HCT116 (cell line): ENCODE results near the gene PRR14. TPM values are rescaled to one million over a fixed set of nuclear protein-coding genes. Genes with fewer than 3 reads are reported as not detected.
"Not testable (repeated sequence)": the region's sequence is repeated elsewhere in the genome, so short reads cannot be mapped to it uniquely, and the experiment has no call there.

ENCODE experiments used
- ATAC-seq: fragments of 200-7000 bp; cut with Tn5 transposase; 2 replicates; pipeline ENCODE4 v1.9.1; 2020; ENCODE audit warnings: mild to moderate bottlenecking, moderate library complexity
- BruUV-seq: library from RNA; stranded (reverse); fragments of 400-500 nt; replicated peaks from 2 replicates; lab custom pipeline; 2021; lab: Mats Ljungman, UMichigan
- CTCF ChIA-PET: fragments of 300-600 bp; sonication (Branson Sonifier 250); formaldehyde crosslinking; loops from one replicate; lab custom pipeline; 2021; ENCODE audit warnings: antibody characterized with exemption; lab: Charles Lee
- POLR2A ChIA-PET: fragments of 300-600, 350-600 bp; sonication (Branson Sonifier 250); formaldehyde crosslinking; loops from one replicate; lab custom pipeline; 2021; ENCODE audit warnings: antibody characterized with exemption; lab: Charles Lee
- RAD21 ChIA-PET, 2 experiments: fragments of 300-600 bp; sonication (Branson Sonifier 250); formaldehyde crosslinking; loops; one replicate each; lab custom pipeline; 2023; ENCODE audit warnings: low total read pairs in 2 of 2; ENCODE audit not compliant: uncharacterized antibody in 2 of 2, unreplicated experiment in 2 of 2, low non-redundant PET in 1 of 2; lab: Charles Lee
- DNase-seq: peaks from one replicate; pipeline ENCODE4 v3.0.0-alpha.2; 2010; ENCODE audit warnings: low read depth, low spot score
- H2AFZ ChIP-seq: fragments of 200-600 bp; shearing (Covaris generic), sonication (generic); 2 replicates; pipeline ENCODE4 v1.6.1; 2017; ENCODE audit warnings: low read depth, mixed run types, mixed read lengths, antibody characterized with exemption, low read length; ENCODE audit not compliant: poor library complexity, severe bottlenecking
- H3K27ac ChIP-seq: 2 replicates; pipeline ENCODE4 v1.5.1; 2012; ENCODE audit warnings: low read depth, low read length
- H3K27me3 ChIP-seq: fragments of 200-600 bp; sonication (generic); 2 replicates; pipeline ENCODE4 v1.6.1; 2016; ENCODE audit warnings: mixed run types, low read length, mixed read lengths; ENCODE audit not compliant: insufficient read depth
- H3K36me3 ChIP-seq, 2 experiments: fragments of 200-500 bp in 1 of 2; fragments of 200-600 bp in 1 of 2; sonication (Bioruptor generic) in 1 of 2; sonication (generic) in 1 of 2; 2 replicates each; pipeline versions ENCODE4 v1.5.1 to v1.6.1; 2014 to 2016; ENCODE audit warnings: low read length in 2 of 2, inconsistent platforms in 1 of 2, mixed read lengths in 1 of 2, mixed run types in 1 of 2; ENCODE audit not compliant: insufficient read depth in 2 of 2, control insufficient read depth in 1 of 2
- H3K4me1 ChIP-seq, 2 experiments: fragments of 200-600 bp in 1 of 2; sonication (generic) in 1 of 2; 2 replicates each; pipeline versions ENCODE4 v1.5.1 to v1.6.1; 2012 to 2017; ENCODE audit warnings: low read length in 2 of 2, inconsistent platforms in 1 of 2, mild to moderate bottlenecking in 1 of 2, mixed read lengths in 1 of 2, mixed run types in 1 of 2, moderate library complexity in 1 of 2; ENCODE audit not compliant: insufficient read depth in 2 of 2, control insufficient read depth in 1 of 2
- H3K4me2 ChIP-seq: fragments of 200-600 bp; sonication (generic); 2 replicates; pipeline ENCODE4 v1.6.1; 2017; ENCODE audit warnings: mixed run types, low read length, mixed read lengths
- H3K4me3 ChIP-seq, 2 experiments: fragments of 200-600 bp in 1 of 2; sonication (generic) in 1 of 2; replicated peaks in 1 of 2; 2 replicates each; pipeline ENCODE4 v1.5.1; 2011 to 2016; ENCODE audit warnings: low read length in 2 of 2, control low read depth in 1 of 2, low read depth in 1 of 2, mild to moderate bottlenecking in 1 of 2, mixed read lengths in 1 of 2, mixed run types in 1 of 2
- H3K79me2 ChIP-seq: fragments of 200-600 bp; sonication (generic); 2 replicates; pipeline ENCODE4 v1.6.1; 2017; ENCODE audit warnings: mild to moderate bottlenecking, mixed run types, low read length, moderate library complexity, mixed read lengths; ENCODE audit not compliant: insufficient read depth
- H3K9ac ChIP-seq: fragments of 200-600 bp; sonication (generic); 2 replicates; pipeline ENCODE4 v1.6.1; 2016; ENCODE audit warnings: low read length, mixed read lengths
- H3K9me2 ChIP-seq: fragments of 200-600 bp; sonication (generic), shearing (Covaris generic); 2 replicates; pipeline ENCODE4 v1.6.1; 2017; ENCODE audit warnings: mixed run types, mild to moderate bottlenecking, moderate library complexity; ENCODE audit not compliant: insufficient read depth
- H3K9me3 ChIP-seq, 2 experiments: fragments of 200-500 bp in 1 of 2; fragments of 200-600 bp in 1 of 2; sonication (Bioruptor generic) in 1 of 2; sonication (generic) in 1 of 2; 2 replicates each; pipeline ENCODE4 v1.6.1; 2014 to 2017; ENCODE audit warnings: low read length in 2 of 2, mixed read lengths in 2 of 2, inconsistent platforms in 1 of 2, low read depth in 1 of 2, mild to moderate bottlenecking in 1 of 2, mixed run types in 1 of 2, moderate library complexity in 1 of 2; ENCODE audit not compliant: control insufficient read depth in 1 of 2, insufficient read depth in 1 of 2
- H4K20me1 ChIP-seq: fragments of 200-600 bp; sonication (generic), shearing (Covaris generic); 2 replicates; pipeline ENCODE4 v1.6.1; 2017; ENCODE audit warnings: mixed run types, mild to moderate bottlenecking, moderate library complexity; ENCODE audit not compliant: insufficient read depth
- CEBPB ChIP-seq: IDR thresholded peaks from 2 replicates; pipeline ENCODE4 v1.6.1; 2012; ENCODE audit warnings: low read depth
- EGR1 ChIP-seq: IDR thresholded peaks from 2 replicates; pipeline ENCODE4 v1.6.1; 2012; ENCODE audit warnings: low read depth
- ELF1 ChIP-seq: IDR thresholded peaks from 2 replicates; pipeline ENCODE4 v1.6.1; 2012; ENCODE audit warnings: low read depth, borderline replicate concordance
- EZH2 ChIP-seq: fragments of 200-600 bp; sonication (generic); IDR thresholded peaks from 2 replicates; pipeline ENCODE4 v1.6.1; 2017; ENCODE audit warnings: antibody characterized with exemption, mixed run types
- FOSL1 ChIP-seq: IDR thresholded peaks from 2 replicates; pipeline ENCODE4 v1.6.1; 2012; ENCODE audit warnings: low read depth
- POLR2A ChIP-seq: IDR thresholded peaks from 2 replicates; pipeline ENCODE4 v1.7.0; 2011; ENCODE audit warnings: borderline replicate concordance; ENCODE audit not compliant: insufficient read depth, insufficient read length; ENCODE audit errors: extremely low read depth
- RAD21 ChIP-seq: IDR thresholded peaks from 2 replicates; pipeline ENCODE4 v1.6.1; 2012; ENCODE audit warnings: low read depth, mild to moderate bottlenecking
- SIN3A ChIP-seq: IDR thresholded peaks from 2 replicates; pipeline ENCODE4 v1.6.1; 2012; ENCODE audit warnings: low read depth
- SP1 ChIP-seq: IDR thresholded peaks from 2 replicates; pipeline ENCODE4 v1.6.1; 2012; ENCODE audit warnings: low read depth
- SRF ChIP-seq: IDR thresholded peaks from 2 replicates; pipeline ENCODE4 v1.6.1; 2012; ENCODE audit warnings: low read depth
- TCF7L2 ChIP-seq: IDR thresholded peaks from 2 replicates; pipeline ENCODE4 v1.7.0; 2011; ENCODE audit warnings: borderline replicate concordance, inconsistent platforms; ENCODE audit not compliant: insufficient read depth, insufficient read length; ENCODE audit errors: extremely low read depth
- ZNF274 ChIP-seq: fragments of 200-500 bp; sonication (Bioruptor generic); IDR thresholded peaks from 2 replicates; pipeline ENCODE4 v1.6.1; 2014; ENCODE audit warnings: mild to moderate bottlenecking, low read depth, low read length, inconsistent platforms
- intact Hi-C: fragments of 100-400 bp; cut with micrococcal nuclease; formaldehyde crosslinking; loops from 2 replicates; pipeline ENCODE4 v1.10.0; 2022
- total RNA-seq: library from RNA; stranded (reverse); gene quantifications from one replicate; pipeline ENCODE4 v1.2.1, GENCODE V29; 2021; ENCODE audit not compliant: unreplicated experiment
- TF ChIP-seq, protein P1 (sequence below): IDR thresholded peaks from 2 replicates; pipeline ENCODE4 v1.6.1; 2012
- TF ChIP-seq, protein P2 (sequence below), 3 experiments: fragments of 200-600 bp in 1 of 3; sonication (generic) in 1 of 3; IDR thresholded peaks in 2 of 3; conservative IDR thresholded peaks in 1 of 3; 2 replicates each; pipeline ENCODE4 v1.5.1; 2012 to 2017; ENCODE audit warnings: low read depth in 2 of 3, low read length in 2 of 3, antibody characterized with exemption in 1 of 3, borderline replicate concordance in 1 of 3, control low read depth in 1 of 3, mild to moderate bottlenecking in 1 of 3, mixed read lengths in 1 of 3, mixed run types in 1 of 3, moderate library complexity in 1 of 3; ENCODE audit not compliant: insufficient read depth in 1 of 3

The PRR14 gene
- total RNA-seq, 1 experiment from 2014 or later = 56.2 TPM

GRCh38 chr16:30700971-30701370, 50.2 kb downstream of the PRR14 start:
- no peaks in the 10 kb centered on the region for H3K27me3 ChIP-seq
- H3K79me2 ChIP-seq = peaks cover 62% of the 10 kb centered on the region
- TF ChIP-seq, protein P1, sequence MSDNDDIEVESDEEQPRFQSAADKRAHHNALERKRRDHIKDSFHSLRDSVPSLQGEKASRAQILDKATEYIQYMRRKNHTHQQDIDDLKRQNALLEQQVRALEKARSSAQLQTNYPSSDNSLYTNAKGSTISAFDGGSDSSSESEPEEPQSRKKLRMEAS = no peak
- TF ChIP-seq SIN3A = no peak
- no peak for TF ChIP-seq TCF7L2
- no peak for TF ChIP-seq POLR2A
- TF ChIP-seq EGR1 = no peak
- no peak for TF ChIP-seq ZNF274
- no peak for TF ChIP-seq ELF1
- TF ChIP-seq, protein P2, sequence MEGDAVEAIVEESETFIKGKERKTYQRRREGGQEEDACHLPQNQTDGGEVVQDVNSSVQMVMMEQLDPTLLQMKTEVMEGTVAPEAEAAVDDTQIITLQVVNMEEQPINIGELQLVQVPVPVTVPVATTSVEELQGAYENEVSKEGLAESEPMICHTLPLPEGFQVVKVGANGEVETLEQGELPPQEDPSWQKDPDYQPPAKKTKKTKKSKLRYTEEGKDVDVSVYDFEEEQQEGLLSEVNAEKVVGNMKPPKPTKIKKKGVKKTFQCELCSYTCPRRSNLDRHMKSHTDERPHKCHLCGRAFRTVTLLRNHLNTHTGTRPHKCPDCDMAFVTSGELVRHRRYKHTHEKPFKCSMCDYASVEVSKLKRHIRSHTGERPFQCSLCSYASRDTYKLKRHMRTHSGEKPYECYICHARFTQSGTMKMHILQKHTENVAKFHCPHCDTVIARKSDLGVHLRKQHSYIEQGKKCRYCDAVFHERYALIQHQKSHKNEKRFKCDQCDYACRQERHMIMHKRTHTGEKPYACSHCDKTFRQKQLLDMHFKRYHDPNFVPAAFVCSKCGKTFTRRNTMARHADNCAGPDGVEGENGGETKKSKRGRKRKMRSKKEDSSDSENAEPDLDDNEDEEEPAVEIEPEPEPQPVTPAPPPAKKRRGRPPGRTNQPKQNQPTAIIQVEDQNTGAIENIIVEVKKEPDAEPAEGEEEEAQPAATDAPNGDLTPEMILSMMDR (IDR thresholded peaks at IDR 0.05 in 2 of 3, conservative IDR thresholded peaks at IDR 0.05 in 1 of 3; ENCODE audit: borderline replicate concordance in 1 of 3, insufficient read depth in 1 of 3, low read depth in 2 of 3, low read length in 2 of 3) = no peak
- TF ChIP-seq EZH2 = no peak
- TF ChIP-seq SRF = no peak
- no peak for TF ChIP-seq SP1
- TF ChIP-seq FOSL1 = no peak
- TF ChIP-seq CEBPB = no peak
- TF ChIP-seq RAD21 = no peak
- no peaks in the 10 kb centered on the region for H4K20me1 ChIP-seq
- H3K9ac ChIP-seq = no peak overlapping the region
- no TSS peak for BruUV-seq
- H3K36me3 ChIP-seq = peaks cover 30 to 42% of the 10 kb centered on the region in 2 experiments
- no peaks in the 10 kb centered on the region for H3K9me2 ChIP-seq
- H3K4me1 ChIP-seq = peaks cover 11 to 22% of the 10 kb centered on the region in 2 experiments
- no peak overlapping the region for H3K4me3 ChIP-seq
- DNase-seq = no peak
- CTCF ChIA-PET = no interaction called here
- intact Hi-C loops = no loop called here
- peak overlapping the region; percentile 94; the same call in 1 of the 2 replicates for H3K4me2 ChIP-seq
- ATAC-seq = no peak
- no peak overlapping the region; the same call in 1 of the 2 replicates for H3K27ac ChIP-seq
- H2AFZ ChIP-seq = no peak overlapping the region
- H3K9me3 ChIP-seq = no peaks in the 10 kb centered on the region
- RAD21 ChIA-PET = no interaction called here
- POLR2A ChIA-PET = no interaction called here

DNA sequence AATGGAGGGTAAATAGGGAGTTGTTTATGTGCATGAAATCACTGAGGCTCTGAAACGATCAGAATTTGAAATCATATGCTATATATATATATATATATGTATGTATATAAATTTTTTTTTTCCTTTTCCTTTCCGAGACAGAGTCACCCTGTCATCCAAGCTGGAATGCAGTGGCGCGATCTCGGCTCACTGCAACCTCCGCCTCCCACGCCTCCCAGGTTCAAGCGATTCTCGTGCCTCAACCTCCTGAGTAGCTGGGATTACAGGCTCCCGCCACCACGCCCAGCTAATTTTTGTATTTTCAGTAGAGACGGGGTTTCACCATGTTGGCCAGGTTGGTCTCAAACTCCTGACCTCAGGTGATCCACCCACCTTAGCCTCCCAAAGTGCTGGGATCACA, 52.3 kb downstream of the PRR14 start:
- H3K4me3 ChIP-seq, H4K20me1 ChIP-seq, H2AFZ ChIP-seq, H3K9me2 ChIP-seq, H3K9ac ChIP-seq, H3K4me2 ChIP-seq, BruUV-seq, intact Hi-C loops, H3K9me3 ChIP-seq, RAD21 ChIA-PET, CTCF ChIA-PET, ATAC-seq, H3K27me3 ChIP-seq, DNase-seq, H3K27ac ChIP-seq: not testable (repeated sequence)
- Histone ChIP-seq H3K79me2 (peaks cover 82% of the 10 kb centered on the region), H3K4me1 (peaks cover 8 to 13% of the 10 kb centered on the region in 2 experiments), H3K36me3 (peaks cover 50 to 62% of the 10 kb centered on the region in 2 experiments)
- POLR2A ChIA-PET = interaction anchor here (0.7 kb wide), 1 partner anchor 61 kb away, joined by 3 read pairs; no protein-coding TSS in a partner anchor
